HEK293 (cell line): ENCODE results near the gene TBX3.

Source experiments
- MYNN ChIP-seq: fragments of 450-650 bp; formaldehyde crosslinking; IDR thresholded peaks from 2 replicates; pipeline ENCODE4 v1.5.1; 2016; ENCODE audit warnings: missing biosample characterization, missing genetic modification characterization, borderline replicate concordance
- PRDM1 ChIP-seq: fragments of 450-650 bp; formaldehyde crosslinking; IDR thresholded peaks from 2 replicates; pipeline ENCODE4; 2016; ENCODE audit warnings: missing biosample characterization, missing genetic modification characterization
- TCF7L2 ChIP-seq: IDR thresholded peaks from 2 replicates; pipeline ENCODE4 v1.6.1; 2011; ENCODE audit warnings: low read depth, mild to moderate bottlenecking, inconsistent platforms, low read length, moderate library complexity, borderline replicate concordance
- ZNF169 ChIP-seq: fragments of 450-650 bp; formaldehyde crosslinking; IDR thresholded peaks from 2 replicates; pipeline ENCODE4 v1.5.1; 2016; ENCODE audit warnings: missing biosample characterization, missing genetic modification characterization
- ZNF274 ChIP-seq, 2 experiments: fragments of 200-500 bp in 1 of 2; fragments of 450-650 bp in 1 of 2; sonication (Bioruptor generic) in 1 of 2; formaldehyde crosslinking in 1 of 2; IDR thresholded peaks; 2 replicates each; pipeline versions ENCODE4 v1.5.1 to v1.6.1; 2014 to 2016; ENCODE audit warnings: borderline replicate concordance in 1 of 2, inconsistent platforms in 1 of 2, low read length in 1 of 2, missing biosample characterization in 1 of 2, missing genetic modification characterization in 1 of 2
- ZNF416 ChIP-seq: fragments of 450-650 bp; formaldehyde crosslinking; IDR thresholded peaks from 2 replicates; pipeline ENCODE4 v1.5.1; 2016; ENCODE audit warnings: missing biosample characterization, missing genetic modification characterization
- ZNF510 ChIP-seq: fragments of 450-650 bp; formaldehyde crosslinking; IDR thresholded peaks from 2 replicates; pipeline ENCODE4 v1.5.1; 2018; ENCODE audit warnings: mild to moderate bottlenecking, missing genetic modification characterization, missing biosample characterization; ENCODE audit not compliant: insufficient replicate concordance
- ZNF660 ChIP-seq: fragments of 450-650 bp; IDR thresholded peaks from 2 replicates; pipeline ENCODE4 v1.5.1; 2018; ENCODE audit warnings: missing biosample characterization, mild to moderate bottlenecking, missing genetic modification characterization
- TF ChIP-seq, protein P1 (sequence below): fragments of 450-650 bp; formaldehyde crosslinking; IDR thresholded peaks from 2 replicates; pipeline ENCODE4 v1.5.1; 2016; ENCODE audit warnings: missing biosample characterization, missing genetic modification characterization
- TF ChIP-seq, protein P2 (sequence below): fragments of 450-650 bp; formaldehyde crosslinking; IDR thresholded peaks from 2 replicates; pipeline ENCODE4 v1.5.1; 2016; ENCODE audit warnings: missing biosample characterization, missing genetic modification characterization, low read depth
- TF ChIP-seq, protein P3 (sequence below): sonication (generic); formaldehyde crosslinking; IDR thresholded peaks from 2 replicates; pipeline ENCODE4 v1.8.1; 2022; ENCODE audit warnings: mild to moderate bottlenecking, moderate library complexity, missing genetic modification reagents
- TF ChIP-seq, protein P4 (sequence below): fragments of 450-650 bp; formaldehyde crosslinking; IDR thresholded peaks from 2 replicates; pipeline ENCODE4 v1.5.1; 2016; ENCODE audit warnings: missing biosample characterization, missing genetic modification characterization
- TF ChIP-seq, protein P5 (sequence below): fragments of 450-650 bp; formaldehyde crosslinking; IDR thresholded peaks from 2 replicates; pipeline ENCODE4 v1.5.1; 2016; ENCODE audit warnings: missing biosample characterization, missing genetic modification characterization

DNA sequence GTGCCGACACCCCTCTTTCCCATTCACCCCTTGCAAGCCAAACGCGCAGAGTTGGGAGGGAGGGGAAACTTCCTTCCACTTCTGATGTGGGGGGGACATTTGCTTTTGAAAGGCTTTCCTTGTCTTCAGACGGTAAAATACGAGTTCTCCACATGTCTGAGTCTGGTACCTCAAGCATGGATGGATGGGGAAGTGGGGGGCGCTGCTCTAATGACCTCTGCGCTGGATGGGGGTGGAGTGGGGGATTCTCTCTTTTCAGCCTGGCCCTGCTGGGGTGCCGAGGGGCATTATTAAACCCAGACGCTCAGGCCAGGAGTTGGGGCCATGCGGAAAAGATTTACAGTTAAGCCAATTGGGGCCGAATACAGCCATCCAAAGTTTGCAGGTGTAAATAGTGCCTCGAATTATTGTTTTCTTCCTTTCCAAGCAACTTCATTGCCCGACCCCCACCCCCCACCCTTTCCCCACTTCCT, 9.1 kb upstream of the TBX3 start:
- TF ChIP-seq, protein P1, sequence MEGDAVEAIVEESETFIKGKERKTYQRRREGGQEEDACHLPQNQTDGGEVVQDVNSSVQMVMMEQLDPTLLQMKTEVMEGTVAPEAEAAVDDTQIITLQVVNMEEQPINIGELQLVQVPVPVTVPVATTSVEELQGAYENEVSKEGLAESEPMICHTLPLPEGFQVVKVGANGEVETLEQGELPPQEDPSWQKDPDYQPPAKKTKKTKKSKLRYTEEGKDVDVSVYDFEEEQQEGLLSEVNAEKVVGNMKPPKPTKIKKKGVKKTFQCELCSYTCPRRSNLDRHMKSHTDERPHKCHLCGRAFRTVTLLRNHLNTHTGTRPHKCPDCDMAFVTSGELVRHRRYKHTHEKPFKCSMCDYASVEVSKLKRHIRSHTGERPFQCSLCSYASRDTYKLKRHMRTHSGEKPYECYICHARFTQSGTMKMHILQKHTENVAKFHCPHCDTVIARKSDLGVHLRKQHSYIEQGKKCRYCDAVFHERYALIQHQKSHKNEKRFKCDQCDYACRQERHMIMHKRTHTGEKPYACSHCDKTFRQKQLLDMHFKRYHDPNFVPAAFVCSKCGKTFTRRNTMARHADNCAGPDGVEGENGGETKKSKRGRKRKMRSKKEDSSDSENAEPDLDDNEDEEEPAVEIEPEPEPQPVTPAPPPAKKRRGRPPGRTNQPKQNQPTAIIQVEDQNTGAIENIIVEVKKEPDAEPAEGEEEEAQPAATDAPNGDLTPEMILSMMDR (tag by site-specific recombination) = no peak
- TF ChIP-seq PRDM1 (tag by site-specific recombination) (no peak), ZNF274 (IDR thresholded peaks at IDR 0.05; ENCODE audit: low read length) (no peak), ZNF274 (tag by site-specific recombination; IDR thresholded peaks at IDR 0.05; ENCODE audit: borderline replicate concordance) (no peak), ZNF416 (tag by site-specific recombination) (no peak), TCF7L2 (no peak), ZNF660 (tag by site-specific recombination) (no peak), MYNN (no peak), ZNF510 (tag by site-specific recombination) (no peak), ZNF169 (tag by site-specific recombination) (no peak)
- TF ChIP-seq, protein P2, sequence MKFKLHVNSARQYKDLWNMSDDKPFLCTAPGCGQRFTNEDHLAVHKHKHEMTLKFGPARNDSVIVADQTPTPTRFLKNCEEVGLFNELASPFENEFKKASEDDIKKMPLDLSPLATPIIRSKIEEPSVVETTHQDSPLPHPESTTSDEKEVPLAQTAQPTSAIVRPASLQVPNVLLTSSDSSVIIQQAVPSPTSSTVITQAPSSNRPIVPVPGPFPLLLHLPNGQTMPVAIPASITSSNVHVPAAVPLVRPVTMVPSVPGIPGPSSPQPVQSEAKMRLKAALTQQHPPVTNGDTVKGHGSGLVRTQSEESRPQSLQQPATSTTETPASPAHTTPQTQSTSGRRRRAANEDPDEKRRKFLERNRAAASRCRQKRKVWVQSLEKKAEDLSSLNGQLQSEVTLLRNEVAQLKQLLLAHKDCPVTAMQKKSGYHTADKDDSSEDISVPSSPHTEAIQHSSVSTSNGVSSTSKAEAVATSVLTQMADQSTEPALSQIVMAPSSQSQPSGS = no peak
- TF ChIP-seq, protein P3, sequence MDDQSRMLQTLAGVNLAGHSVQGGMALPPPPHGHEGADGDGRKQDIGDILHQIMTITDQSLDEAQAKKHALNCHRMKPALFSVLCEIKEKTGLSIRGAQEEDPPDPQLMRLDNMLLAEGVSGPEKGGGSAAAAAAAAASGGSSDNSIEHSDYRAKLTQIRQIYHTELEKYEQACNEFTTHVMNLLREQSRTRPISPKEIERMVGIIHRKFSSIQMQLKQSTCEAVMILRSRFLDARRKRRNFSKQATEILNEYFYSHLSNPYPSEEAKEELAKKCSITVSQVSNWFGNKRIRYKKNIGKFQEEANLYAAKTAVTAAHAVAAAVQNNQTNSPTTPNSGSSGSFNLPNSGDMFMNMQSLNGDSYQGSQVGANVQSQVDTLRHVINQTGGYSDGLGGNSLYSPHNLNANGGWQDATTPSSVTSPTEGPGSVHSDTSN (CRISPR knock-in tag) = no peak
- TF ChIP-seq, protein P4, sequence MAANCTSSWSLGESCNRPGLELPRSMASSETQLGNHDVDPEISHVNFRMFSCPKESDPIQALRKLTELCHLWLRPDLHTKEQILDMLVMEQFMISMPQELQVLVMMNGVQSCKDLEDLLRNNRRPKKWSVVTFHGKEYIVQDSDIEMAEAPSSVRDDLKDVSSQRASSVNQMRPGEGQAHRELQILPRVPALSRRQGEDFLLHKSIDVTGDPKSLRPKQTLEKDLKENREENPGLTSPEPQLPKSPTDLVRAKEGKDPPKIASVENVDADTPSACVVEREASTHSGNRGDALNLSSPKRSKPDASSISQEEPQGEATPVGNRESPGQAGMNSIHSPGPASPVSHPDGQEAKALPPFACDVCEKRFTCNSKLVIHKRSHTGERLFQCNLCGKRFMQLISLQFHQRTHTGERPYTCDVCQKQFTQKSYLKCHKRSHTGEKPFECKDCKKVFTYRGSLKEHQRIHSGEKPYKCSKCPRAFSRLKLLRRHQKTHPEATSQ (tag by site-specific recombination) = no peak
- TF ChIP-seq, protein P5, sequence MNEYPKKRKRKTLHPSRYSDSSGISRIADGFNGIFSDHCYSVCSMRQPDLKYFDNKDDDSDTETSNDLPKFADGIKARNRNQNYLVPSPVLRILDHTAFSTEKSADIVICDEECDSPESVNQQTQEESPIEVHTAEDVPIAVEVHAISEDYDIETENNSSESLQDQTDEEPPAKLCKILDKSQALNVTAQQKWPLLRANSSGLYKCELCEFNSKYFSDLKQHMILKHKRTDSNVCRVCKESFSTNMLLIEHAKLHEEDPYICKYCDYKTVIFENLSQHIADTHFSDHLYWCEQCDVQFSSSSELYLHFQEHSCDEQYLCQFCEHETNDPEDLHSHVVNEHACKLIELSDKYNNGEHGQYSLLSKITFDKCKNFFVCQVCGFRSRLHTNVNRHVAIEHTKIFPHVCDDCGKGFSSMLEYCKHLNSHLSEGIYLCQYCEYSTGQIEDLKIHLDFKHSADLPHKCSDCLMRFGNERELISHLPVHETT (tag by site-specific recombination) = no peak
